Stomach smooth muscle (tissue), 2 donors: Measurements from ENCODE around the gene WFDC9.
"Not testable (repeated sequence)": the region's sequence is repeated elsewhere in the genome, so short reads cannot be mapped to it uniquely, and the experiment has no call there.

Experiments
- H3K27ac ChIP-seq: one replicate; pipeline ENCODE4 v1.7.0; 2013; ENCODE audit warnings: mild to moderate bottlenecking, low read length, inconsistent platforms
- H3K27me3 ChIP-seq, 2 donors: one replicate each; pipeline ENCODE4 v1.7.0; 2013; ENCODE audit warnings: low read length in 2 of 2; ENCODE audit not compliant: insufficient read depth in 2 of 2, control insufficient read depth in 1 of 2
- H3K36me3 ChIP-seq, 2 donors: one replicate each; pipeline ENCODE4 v1.7.0; 2013; ENCODE audit warnings: low read length in 2 of 2; ENCODE audit not compliant: control insufficient read depth in 2 of 2, insufficient read depth in 2 of 2
- H3K4me1 ChIP-seq: one replicate; pipeline ENCODE4 v1.7.0; 2013; ENCODE audit warnings: low read length; ENCODE audit not compliant: control insufficient read depth, insufficient read depth
- H3K4me3 ChIP-seq, 2 donors: one replicate each; pipeline ENCODE4 v1.7.0; 2013; ENCODE audit warnings: low read length in 2 of 2
- H3K9ac ChIP-seq, 2 donors: one replicate each; pipeline ENCODE4 v1.7.0; 2013; ENCODE audit warnings: low read length in 2 of 2, mild to moderate bottlenecking in 1 of 2
- H3K9me3 ChIP-seq, 2 donors: one replicate each; pipeline ENCODE4 v1.7.0; 2013; ENCODE audit warnings: low read length in 2 of 2; ENCODE audit not compliant: control insufficient read depth in 2 of 2
- donor health status: healthy.
- donor health status: Pancreatic carcinoma.

The WFDC9 gene

GRCh38 chr20:45593498-45593897 lies 37.6 kb downstream of the WFDC9 start:
- Histone ChIP-seq H3K36me3 (no peaks in the 10 kb centered on the region), H3K4me1 (no peaks in the 10 kb centered on the region), H3K9me3 (no peaks in the 10 kb centered on the region), H3K9ac (no peak overlapping the region), H3K4me3 (no peak overlapping the region), H3K27ac (no peak overlapping the region), H3K27me3 (peaks cover 3 to 8% of the 10 kb centered on the region in 2 donors)

- Histone ChIP-seq H3K27me3 (peaks cover 0 to 3% of the 10 kb centered on the region in 2 donors), H3K9me3 (no peaks in the 10 kb centered on the region), H3K36me3 (no peaks in the 10 kb centered on the region), H3K27ac (no peak overlapping the region), H3K4me3 (no peak overlapping the region), H3K4me1 (no peaks in the 10 kb centered on the region), H3K9ac (no peak overlapping the region)
These were observed 38.4 kb downstream of the WFDC9 start for GRCh38 chr20:45592574-45593189.

GRCh38 chr20:45589725-45590124 lies 41.4 kb downstream of the WFDC9 start:
- Histone ChIP-seq H3K9me3 (no peaks in the 10 kb centered on the region), H3K27ac (no peak overlapping the region), H3K36me3 (no peaks in the 10 kb centered on the region), H3K27me3 (no peaks in the 10 kb centered on the region), H3K4me1 (no peaks in the 10 kb centered on the region), H3K9ac (no peak overlapping the region), H3K4me3 (no peak overlapping the region)

DNA sequence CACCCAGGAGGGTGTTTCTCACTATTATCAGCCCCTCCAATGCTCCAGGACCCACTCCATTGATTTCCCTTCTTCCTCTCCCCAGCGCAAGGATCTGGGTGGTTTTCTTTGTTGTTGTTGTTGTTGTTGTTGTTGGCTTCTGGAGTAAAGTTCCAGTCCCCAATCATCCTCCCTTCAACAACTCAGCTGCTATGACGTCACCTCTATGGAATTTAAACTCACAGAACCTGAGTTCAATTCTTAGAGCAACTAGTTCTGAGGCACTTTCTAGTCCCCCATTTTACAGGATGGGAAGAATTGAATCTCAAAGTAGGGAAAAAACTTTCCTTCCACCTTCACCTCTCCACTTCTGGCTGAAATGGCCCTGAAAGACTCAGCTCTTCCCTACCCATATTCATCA lies 42.3 kb downstream of the WFDC9 start:
- H3K9ac ChIP-seq: no peak overlapping the region
- no peaks in the 10 kb centered on the region for H3K27me3 ChIP-seq
- H3K4me3 ChIP-seq: no peak overlapping the region
- H3K36me3 ChIP-seq: no peaks in the 10 kb centered on the region
- no peaks in the 10 kb centered on the region for H3K4me1 ChIP-seq
- H3K9me3 ChIP-seq: no peaks in the 10 kb centered on the region
- H3K27ac ChIP-seq: no peak overlapping the region

- not testable (repeated sequence) for H3K27me3 ChIP-seq, H3K4me3 ChIP-seq, H3K27ac ChIP-seq, H3K9me3 ChIP-seq, H3K9ac ChIP-seq, H3K4me1 ChIP-seq, H3K36me3 ChIP-seq
These were observed 45.1 kb downstream of the WFDC9 start for GRCh38 chr20:45585986-45586385.

DNA sequence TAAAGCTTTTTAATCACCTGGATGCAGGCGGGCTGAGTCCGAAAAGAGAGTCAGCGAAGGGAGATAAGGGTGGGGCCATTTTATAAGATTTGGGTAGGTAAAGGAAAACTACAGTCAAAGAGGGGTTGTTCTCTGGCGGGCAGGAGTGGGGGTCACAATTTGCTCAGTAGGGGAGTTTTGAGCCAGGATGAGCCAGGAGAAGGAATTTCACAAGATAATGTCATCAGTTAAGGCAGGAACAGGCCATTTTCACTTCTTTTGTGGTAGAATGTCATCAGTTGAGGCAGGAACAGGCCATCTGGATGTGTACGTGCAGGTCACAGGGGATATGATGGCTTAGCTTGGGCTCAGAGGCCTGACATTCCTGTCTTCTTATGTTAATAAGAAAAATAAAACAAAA lies 46.8 kb downstream of the WFDC9 start:
- not testable (repeated sequence) for H3K9ac ChIP-seq, H3K4me1 ChIP-seq, H3K9me3 ChIP-seq, H3K27me3 ChIP-seq, H3K27ac ChIP-seq, H3K4me3 ChIP-seq, H3K36me3 ChIP-seq

DNA sequence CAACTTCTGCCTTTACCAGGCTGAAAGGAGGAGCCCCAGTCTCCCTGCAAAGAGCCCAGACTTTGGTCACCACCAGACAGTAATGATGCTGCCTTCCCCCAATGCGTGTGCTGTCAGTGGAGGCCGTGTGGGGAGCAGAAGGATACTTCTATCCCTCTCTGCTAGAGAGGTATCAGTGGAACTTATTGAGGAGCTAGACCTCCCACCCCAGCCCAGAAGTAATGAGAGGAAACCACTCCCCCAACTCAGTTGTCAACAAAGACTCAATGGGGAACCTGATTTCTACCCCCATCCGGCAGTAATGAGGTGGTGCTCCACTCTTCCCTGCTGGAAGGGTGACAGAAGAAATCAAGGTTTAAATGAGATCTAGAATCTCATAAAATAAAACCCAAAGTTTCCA lies 47.6 kb downstream of the WFDC9 start:
- H3K4me1 ChIP-seq: no peaks in the 10 kb centered on the region
- H3K27me3 ChIP-seq: peaks cover 0 to 5% of the 10 kb centered on the region in 2 donors
- no peak overlapping the region for H3K9ac ChIP-seq
- H3K27ac ChIP-seq: no peak overlapping the region
- H3K9me3 ChIP-seq: no peaks in the 10 kb centered on the region
- H3K36me3 ChIP-seq: no peaks in the 10 kb centered on the region
- no peak overlapping the region for H3K4me3 ChIP-seq

DNA sequence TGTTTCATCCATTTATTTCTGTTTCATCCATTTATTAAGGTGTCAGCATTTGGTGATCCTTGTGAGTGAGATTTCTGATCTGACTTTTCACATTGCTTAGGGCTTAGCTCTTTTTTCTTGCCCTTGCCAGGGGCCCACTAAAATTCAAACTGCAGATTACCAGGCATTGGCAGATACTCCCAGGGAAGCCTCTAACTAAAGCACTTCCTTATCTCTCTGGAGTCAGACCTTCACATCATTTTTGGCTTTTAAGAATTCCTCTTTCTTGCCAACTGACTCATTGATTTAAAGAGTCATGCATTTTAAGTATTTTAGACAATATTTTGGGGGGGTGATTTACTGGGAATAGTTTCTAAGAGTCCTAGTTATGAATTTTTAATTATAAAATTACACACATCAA lies 49.4 kb downstream of the WFDC9 start:
- Histone ChIP-seq H3K4me1 (no peaks in the 10 kb centered on the region), H3K4me3 (no peak overlapping the region), H3K27me3 (peaks cover 0 to 5% of the 10 kb centered on the region in 2 donors), H3K27ac (no peak overlapping the region), H3K36me3 (no peaks in the 10 kb centered on the region), H3K9ac (no peak overlapping the region), H3K9me3 (no peaks in the 10 kb centered on the region)

GRCh38 chr20:45579184-45579583 lies 51.9 kb downstream of the WFDC9 start, which contains the start of gene WFDC8:
WFDC8 (minus strand) TSS chr20:45579284; CDS start chr20:45579247, 37 bp downstream.
- Histone ChIP-seq H3K9me3 (no peaks in the 10 kb centered on the region), H3K27ac (no peak within 1 kb of the TSS), H3K36me3 (no peaks in the 10 kb centered on the region), H3K4me3 (no peak within 1 kb of the TSS), H3K4me1 (no peaks in the 10 kb centered on the region), H3K9ac (no peak within 1 kb of the TSS), H3K27me3 (peaks cover 0 to 5% of the 10 kb centered on the region in 2 donors)

GRCh38 chr20:45578231-45578630 lies 52.9 kb downstream of the WFDC9 start:
- H3K27me3 ChIP-seq: peaks cover 0 to 4% of the 10 kb centered on the region in 2 donors
- H3K27ac ChIP-seq: no peak overlapping the region
- H3K36me3 ChIP-seq: no peaks in the 10 kb centered on the region
- H3K9me3 ChIP-seq: no peaks in the 10 kb centered on the region
- H3K4me3 ChIP-seq: no peak overlapping the region
- no peaks in the 10 kb centered on the region for H3K4me1 ChIP-seq
- H3K9ac ChIP-seq: no peak overlapping the region

DNA sequence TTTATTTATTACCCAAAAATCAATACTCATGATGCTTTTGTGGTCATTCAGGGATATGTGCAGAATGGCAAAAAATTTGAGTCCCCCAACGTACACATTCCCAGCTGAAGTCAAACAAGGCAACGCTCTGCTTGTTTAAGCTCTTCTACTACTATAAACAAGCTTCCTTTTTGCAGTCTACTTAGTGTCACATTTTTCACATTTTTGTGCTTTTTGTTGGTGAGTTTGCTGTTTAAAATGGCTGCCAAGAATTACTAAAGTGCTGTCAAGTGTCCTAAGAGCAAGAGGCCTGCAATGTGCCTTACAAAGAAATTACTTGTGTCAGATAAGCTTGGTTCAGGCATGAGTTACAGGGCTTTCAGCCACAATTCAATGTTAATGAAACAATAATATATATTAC lies 54.1 kb downstream of the WFDC9 start:
- no peaks in the 10 kb centered on the region for H3K36me3 ChIP-seq
- H3K4me3 ChIP-seq: no peak overlapping the region

More for the DNA sequence above, 54.1 kb downstream of the WFDC9 start:
- Histone ChIP-seq H3K27me3 (peaks cover 0 to 2% of the 10 kb centered on the region in 2 donors), H3K9ac (no peak overlapping the region), H3K27ac (no peak overlapping the region), H3K9me3 (no peaks in the 10 kb centered on the region), H3K4me1 (no peaks in the 10 kb centered on the region)
